HG02885 (cell line): ENCODE data around the gene SV2C.

Experiments used
- ATAC-seq: cut with Tn5 transposase; IDR thresholded peaks from one replicate; pipeline ENCODE4 v1.9.1; 2021; ENCODE audit warnings: mild to moderate bottlenecking; ENCODE audit not compliant: unreplicated experiment, poor library complexity

SV2C gene

DNA sequence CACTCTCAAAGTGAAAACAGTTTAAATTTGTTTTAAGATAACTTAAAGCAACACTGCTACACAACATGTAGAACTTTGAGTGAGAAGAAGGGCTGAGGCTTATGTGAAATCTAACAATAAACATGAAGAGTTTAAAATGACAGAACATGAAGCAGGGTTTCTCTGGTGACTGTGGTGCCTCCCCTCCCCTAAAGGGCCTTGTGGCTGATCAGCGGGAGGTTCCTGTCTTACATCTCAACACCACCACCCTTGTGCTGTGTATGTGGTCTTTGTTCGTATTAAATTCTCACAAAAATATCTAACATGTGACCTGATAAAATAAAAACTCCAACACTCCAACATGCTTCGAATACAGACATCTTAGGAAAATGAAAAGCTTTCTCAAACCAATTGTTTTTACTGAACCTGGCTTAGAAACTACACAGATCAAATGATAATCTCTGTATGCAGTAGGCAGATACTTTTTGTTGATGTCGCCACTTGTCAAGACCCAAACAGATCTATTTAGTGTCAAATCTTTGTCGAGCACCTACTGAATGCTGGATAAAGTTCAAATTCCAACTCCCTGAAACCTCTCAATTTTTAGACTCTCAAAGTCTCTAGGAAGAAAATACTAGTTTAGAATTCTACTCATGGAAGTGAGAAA lies 310.0 kb downstream of the SV2C start:
- no peak for ATAC-seq

DNA sequence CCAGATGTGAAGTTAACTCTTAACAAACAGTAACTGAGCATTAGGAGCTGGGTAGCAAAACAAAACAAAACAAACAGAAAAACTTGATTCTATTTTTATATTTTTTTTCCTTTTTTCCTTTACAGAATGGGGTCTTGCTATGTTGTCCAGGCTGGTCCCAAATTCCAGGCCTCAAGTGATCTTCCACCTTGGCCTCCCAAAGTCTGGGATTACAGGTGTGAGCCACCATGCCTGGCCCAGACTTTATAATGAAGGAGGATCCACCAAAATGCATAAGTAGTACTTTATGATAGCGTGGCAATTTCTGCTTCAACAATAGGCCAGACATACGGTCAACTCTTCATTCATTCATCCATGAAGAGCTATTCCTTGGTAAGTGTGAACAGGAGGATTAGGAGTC lies 314.0 kb downstream of the SV2C start:
- no peak for ATAC-seq

- ATAC-seq, result no peak
These were observed 316.1 kb downstream of the SV2C start for GRCh38 chr5:76399268-76399667.

- ATAC-seq, result no peak
These were observed 317.3 kb downstream of the SV2C start for GRCh38 chr5:76400466-76400865.

GRCh38 chr5:76401801-76402250 lies 318.6 kb downstream of the SV2C start:
- peak; percentile 31 for ATAC-seq

GRCh38 chr5:76402251-76402885 lies 319.2 kb downstream of the SV2C start:
- ATAC-seq, result peak; percentile 47

DNA sequence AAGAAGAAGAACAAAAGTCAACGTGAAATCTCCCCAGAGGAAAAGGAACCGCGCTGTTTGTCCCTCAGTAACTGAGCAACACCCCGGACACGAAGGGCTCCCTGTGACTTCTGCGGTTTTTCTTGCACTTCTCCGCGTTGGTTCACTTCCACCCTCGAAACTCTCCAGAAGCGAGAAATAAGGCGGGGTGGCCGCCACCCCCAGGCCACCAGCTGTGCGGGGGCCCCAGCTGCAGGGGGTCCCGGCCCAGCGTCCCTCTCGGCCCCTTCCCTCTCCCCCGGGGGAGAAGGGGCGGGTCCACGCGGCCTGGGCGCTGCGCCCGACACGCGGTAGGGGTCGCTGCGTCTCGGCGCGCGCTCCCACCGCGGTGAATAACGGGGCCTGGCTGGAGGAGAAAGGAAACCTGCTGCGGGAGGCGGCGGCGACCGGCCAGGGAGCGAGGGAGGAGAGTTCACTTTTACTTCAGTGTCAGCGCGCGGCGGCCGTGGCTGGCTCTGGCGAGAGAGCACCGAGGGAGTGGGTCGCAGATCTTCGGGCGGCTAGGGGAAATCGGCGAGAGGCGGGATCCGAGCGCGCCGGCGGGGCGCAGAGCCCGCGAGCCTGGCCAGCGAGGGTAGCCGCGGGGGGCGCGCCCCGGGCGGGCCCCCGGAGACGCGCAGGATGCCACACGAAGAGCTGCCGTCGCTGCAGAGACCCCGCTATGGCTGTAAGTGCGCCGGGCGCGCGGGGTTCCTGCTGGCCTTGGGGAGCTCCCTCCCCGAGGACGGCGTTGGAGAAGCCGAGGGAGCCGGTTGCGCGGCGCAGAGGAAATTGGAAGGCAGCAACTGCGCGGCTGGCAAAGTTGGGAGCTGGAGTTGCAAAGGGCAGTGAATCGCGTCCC lies 319.9 kb downstream of the SV2C start, which contains the start of gene IQGAP2:
Gene IQGAP2 (plus strand): TSS at position 400 of the 880 bp plus-strand sequence. CDS start 261 bp downstream, at position 661.
- ATAC-seq, result peak; percentile 68
